ENCODE results near the gene SMCO4. TPM values are rescaled to one million over a fixed set of nuclear protein-coding genes. Genes with fewer than 3 reads are reported as not detected.

SMCO4 gene
- total RNA-seq, 1 donor from 2014 or later: 2.4 TPM

DNA sequence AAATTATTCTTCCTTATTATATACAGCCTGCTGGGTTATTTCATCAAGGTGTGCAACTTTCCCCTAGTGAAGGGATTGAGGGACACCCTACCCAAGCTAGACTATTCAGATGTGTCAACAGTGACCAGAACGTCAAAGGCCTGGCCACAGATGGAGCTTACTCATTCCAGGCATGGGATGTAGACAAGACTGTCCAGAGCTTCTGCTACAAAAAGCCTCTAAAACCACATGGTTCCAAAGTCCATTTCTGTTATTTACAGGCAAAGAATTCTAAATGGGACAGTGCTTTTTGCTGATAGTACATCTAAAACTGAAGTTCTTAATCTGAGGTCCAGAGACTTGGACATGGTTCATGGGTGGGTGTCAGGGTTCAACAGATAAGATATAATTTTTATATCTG, 9.7 kb upstream of the SMCO4 start:
- DNase-seq (ENCODE audit: low read depth) (no peak), FAIRE-seq (no peak)
- H3K4me3 ChIP-seq (ENCODE audit: low read depth, low read length): no peak overlapping the region
- TF ChIP-seq, protein P1, sequence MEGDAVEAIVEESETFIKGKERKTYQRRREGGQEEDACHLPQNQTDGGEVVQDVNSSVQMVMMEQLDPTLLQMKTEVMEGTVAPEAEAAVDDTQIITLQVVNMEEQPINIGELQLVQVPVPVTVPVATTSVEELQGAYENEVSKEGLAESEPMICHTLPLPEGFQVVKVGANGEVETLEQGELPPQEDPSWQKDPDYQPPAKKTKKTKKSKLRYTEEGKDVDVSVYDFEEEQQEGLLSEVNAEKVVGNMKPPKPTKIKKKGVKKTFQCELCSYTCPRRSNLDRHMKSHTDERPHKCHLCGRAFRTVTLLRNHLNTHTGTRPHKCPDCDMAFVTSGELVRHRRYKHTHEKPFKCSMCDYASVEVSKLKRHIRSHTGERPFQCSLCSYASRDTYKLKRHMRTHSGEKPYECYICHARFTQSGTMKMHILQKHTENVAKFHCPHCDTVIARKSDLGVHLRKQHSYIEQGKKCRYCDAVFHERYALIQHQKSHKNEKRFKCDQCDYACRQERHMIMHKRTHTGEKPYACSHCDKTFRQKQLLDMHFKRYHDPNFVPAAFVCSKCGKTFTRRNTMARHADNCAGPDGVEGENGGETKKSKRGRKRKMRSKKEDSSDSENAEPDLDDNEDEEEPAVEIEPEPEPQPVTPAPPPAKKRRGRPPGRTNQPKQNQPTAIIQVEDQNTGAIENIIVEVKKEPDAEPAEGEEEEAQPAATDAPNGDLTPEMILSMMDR (IDR thresholded peaks at IDR 0.05; ENCODE audit: insufficient read depth, low read length, severe bottlenecking): no peak
- no peaks in the 10 kb centered on the region for H3K36me3 ChIP-seq (ENCODE audit: control insufficient read depth, insufficient read depth, low read length)
- H3K27me3 ChIP-seq (ENCODE audit: control insufficient read depth, insufficient read depth, low read length): peaks cover 2% of the 10 kb centered on the region

DNA sequence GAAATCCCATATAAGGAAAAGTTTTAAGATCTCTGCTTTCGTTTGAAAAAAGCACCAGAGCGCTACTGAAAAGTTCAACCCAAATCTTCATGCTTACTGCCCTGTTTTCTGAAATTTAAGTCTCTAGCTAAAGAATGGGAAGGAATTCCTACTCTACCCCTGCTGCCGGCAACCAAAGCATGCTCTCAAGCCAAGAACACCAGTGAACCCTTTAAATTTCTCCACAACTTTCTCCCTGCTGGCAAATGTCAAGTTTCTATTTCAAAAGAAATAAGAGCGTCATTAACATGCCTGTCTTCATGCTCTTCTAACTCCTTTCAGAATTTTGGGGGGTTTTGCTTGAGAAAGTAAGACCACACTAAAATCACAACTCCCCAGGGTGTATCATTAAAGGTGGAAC, 6.8 kb upstream of the SMCO4 start:
- TF ChIP-seq, protein P1 (IDR thresholded peaks at IDR 0.05; ENCODE audit: insufficient read depth, low read length, severe bottlenecking): no peak
- no peak for FAIRE-seq
- DNase-seq (ENCODE audit: low read depth): no peak
- H3K27me3 ChIP-seq (ENCODE audit: control insufficient read depth, insufficient read depth, low read length): peaks cover 2% of the 10 kb centered on the region
- H3K4me3 ChIP-seq (ENCODE audit: low read depth, low read length): no peak overlapping the region
- H3K36me3 ChIP-seq (ENCODE audit: control insufficient read depth, insufficient read depth, low read length): no peaks in the 10 kb centered on the region

DNA sequence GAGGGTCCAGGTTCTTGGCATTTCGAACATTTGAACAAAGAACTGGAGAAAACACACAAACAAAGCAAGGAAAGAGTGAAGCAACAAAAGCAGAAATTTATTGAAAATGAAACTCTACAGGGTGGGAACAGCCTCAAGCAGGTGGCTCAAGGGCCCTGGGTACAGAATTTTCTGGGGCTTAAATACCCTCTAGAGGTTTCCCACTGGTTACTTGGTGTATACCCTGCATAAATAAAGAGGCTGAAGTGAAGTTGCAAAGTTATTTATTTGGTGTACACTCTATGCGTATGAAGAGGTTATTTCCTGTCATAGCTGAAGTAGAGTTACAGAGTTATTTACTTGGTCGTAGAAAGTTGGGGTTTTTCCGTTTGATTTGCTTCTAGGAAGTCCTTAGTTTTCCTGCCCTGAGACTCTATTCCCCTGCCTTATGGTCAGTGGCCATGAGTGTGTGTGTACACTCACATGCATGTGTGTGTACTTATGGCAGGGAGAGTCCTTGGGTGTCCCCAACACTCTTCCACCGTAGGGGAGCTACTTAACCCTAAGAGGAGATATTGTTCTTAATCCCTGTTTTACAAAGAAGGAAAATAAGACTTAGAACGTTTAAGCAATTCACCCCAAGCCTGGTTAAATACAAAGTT, 5.6 kb upstream of the SMCO4 start:
- no peaks in the 10 kb centered on the region for H3K36me3 ChIP-seq (ENCODE audit: control insufficient read depth, insufficient read depth, low read length)
- FAIRE-seq (no peak), DNase-seq (ENCODE audit: low read depth) (no peak)
- H3K27me3 ChIP-seq (ENCODE audit: control insufficient read depth, insufficient read depth, low read length): peaks cover 2% of the 10 kb centered on the region
- TF ChIP-seq, protein P1 (IDR thresholded peaks at IDR 0.05; ENCODE audit: insufficient read depth, low read length, severe bottlenecking): no peak
- H3K4me3 ChIP-seq (ENCODE audit: low read depth, low read length): no peak overlapping the region

DNA sequence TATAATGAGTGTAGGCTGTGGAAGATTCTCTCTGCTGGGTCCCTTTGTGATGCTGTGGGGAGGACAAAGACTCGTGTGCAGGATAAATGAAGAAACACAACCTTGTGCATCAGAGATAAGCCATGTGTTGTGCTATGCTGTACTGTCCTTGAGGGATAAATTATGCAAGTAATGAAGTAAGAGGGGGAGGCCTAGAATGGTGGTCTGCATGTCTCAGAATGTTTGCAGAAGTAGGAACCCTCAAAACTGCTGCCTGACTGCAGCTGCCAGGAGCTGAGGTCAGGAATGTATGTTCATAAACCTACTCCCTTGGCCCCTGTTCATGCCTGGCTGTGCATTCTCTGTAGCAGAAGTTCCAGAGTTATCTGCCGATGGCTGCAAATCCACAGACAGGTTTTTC, 4.6 kb upstream of the SMCO4 start:
- FAIRE-seq: no peak
- H3K27me3 ChIP-seq (ENCODE audit: control insufficient read depth, insufficient read depth, low read length): peaks cover 2% of the 10 kb centered on the region
- no peak overlapping the region for H3K4me3 ChIP-seq (ENCODE audit: low read depth, low read length)
- no peaks in the 10 kb centered on the region for H3K36me3 ChIP-seq (ENCODE audit: control insufficient read depth, insufficient read depth, low read length)
- DNase-seq (ENCODE audit: low read depth): no peak
- TF ChIP-seq, protein P1 (IDR thresholded peaks at IDR 0.05; ENCODE audit: insufficient read depth, low read length, severe bottlenecking): no peak

DNA sequence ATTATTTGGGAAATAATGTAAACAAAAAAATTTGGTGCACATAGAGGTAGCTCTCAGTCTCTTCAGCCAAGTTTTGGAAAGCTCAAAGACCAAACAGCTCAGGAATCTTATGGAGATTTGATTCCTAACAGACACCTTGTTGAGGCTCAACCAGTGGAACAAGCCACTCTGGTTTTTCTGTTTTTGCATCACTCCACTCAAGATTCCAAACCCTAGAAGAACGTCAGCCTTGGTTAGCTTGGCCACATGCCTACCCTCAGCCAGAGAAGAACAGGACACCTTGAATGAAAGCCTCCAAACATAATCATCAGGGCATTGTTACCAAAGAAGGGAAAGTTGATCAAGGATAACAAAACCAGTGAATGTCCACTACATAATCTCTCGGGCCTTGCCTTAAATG, 3.8 kb upstream of the SMCO4 start:
- TF ChIP-seq, protein P1 (IDR thresholded peaks at IDR 0.05; ENCODE audit: insufficient read depth, low read length, severe bottlenecking): no peak
- H3K27me3 ChIP-seq (ENCODE audit: control insufficient read depth, insufficient read depth, low read length): peaks cover 2% of the 10 kb centered on the region
- FAIRE-seq: no peak

DNA sequence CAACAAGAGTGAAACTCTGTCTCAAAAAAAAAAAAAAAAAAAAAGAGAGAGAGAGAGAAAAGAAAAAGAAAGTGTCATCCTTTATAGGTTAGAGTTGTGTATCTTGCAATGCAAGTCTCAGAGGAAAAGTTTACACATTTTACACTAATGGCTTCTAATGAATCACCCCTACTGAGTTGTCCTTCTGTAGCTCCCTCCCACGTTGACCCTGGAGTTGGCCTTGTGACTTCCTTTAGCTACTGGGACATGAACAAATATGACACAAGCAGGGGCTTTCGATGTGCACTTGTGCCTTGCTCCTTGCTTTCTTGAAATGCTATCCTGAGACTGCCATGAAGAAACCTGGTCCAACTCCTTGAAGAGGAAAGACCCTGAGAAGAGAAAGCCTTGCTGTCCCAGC, 2.4 kb upstream of the SMCO4 start:
- DNase-seq (ENCODE audit: low read depth) (no peak), FAIRE-seq (no peak)
- H3K4me3 ChIP-seq (ENCODE audit: low read depth, low read length): no peak overlapping the region
- no peaks in the 10 kb centered on the region for H3K27me3 ChIP-seq (ENCODE audit: control insufficient read depth, insufficient read depth, low read length)
- TF ChIP-seq, protein P1 (IDR thresholded peaks at IDR 0.05; ENCODE audit: insufficient read depth, low read length, severe bottlenecking): no peak
- H3K36me3 ChIP-seq (ENCODE audit: control insufficient read depth, insufficient read depth, low read length): no peaks in the 10 kb centered on the region

More for the DNA sequence above, 3.8 kb upstream of the SMCO4 start:
- Histone ChIP-seq H3K36me3 (ENCODE audit: control insufficient read depth, insufficient read depth, low read length) (no peaks in the 10 kb centered on the region), H3K4me3 (ENCODE audit: low read depth, low read length) (no peak overlapping the region)
- no peak for DNase-seq (ENCODE audit: low read depth)

Measured in bronchial epithelial cell (primary cell).